ENCODE results near the gene TRIM40.

TRIM40 gene

GRCh38 chr6:30102970-30103871 is 32.7 kb upstream of the TRIM40 start:
- TF ChIP-seq GATA2 (IDR thresholded peaks at IDR 0.05; ENCODE audit: low read depth, low read length), result no peak
- TF ChIP-seq GATA3 (IDR thresholded peaks at IDR 0.05; ENCODE audit: low read depth, low read length), result no peak

- TF ChIP-seq GATA2 (IDR thresholded peaks at IDR 0.05; ENCODE audit: low read depth, low read length) (no peak), GATA3 (IDR thresholded peaks at IDR 0.05; ENCODE audit: low read depth, low read length) (no peak)
Observed at GRCh38 chr6:30103872-30104179, 32.1 kb upstream of the TRIM40 start.

- TF ChIP-seq GATA3 (IDR thresholded peaks at IDR 0.05; ENCODE audit: low read depth, low read length), result no peak
- no peak for TF ChIP-seq GATA2 (IDR thresholded peaks at IDR 0.05; ENCODE audit: low read depth, low read length)
Observed at GRCh38 chr6:30104661-30105060, 31.3 kb upstream of the TRIM40 start.

GRCh38 chr6:30111266-30111856 is 24.6 kb upstream of the TRIM40 start:
- no peak for TF ChIP-seq GATA3 (IDR thresholded peaks at IDR 0.05; ENCODE audit: low read depth, low read length)
- no peak for TF ChIP-seq GATA2 (IDR thresholded peaks at IDR 0.05; ENCODE audit: low read depth, low read length)

GRCh38 chr6:30112402-30112994 is 23.4 kb upstream of the TRIM40 start:
- TF ChIP-seq GATA3 (IDR thresholded peaks at IDR 0.05; ENCODE audit: low read depth, low read length), result no peak
- TF ChIP-seq GATA2 (IDR thresholded peaks at IDR 0.05; ENCODE audit: low read depth, low read length), result no peak

GRCh38 chr6:30113003-30113759 is 22.8 kb upstream of the TRIM40 start, which contains the start of gene TRIM31:
TSS of gene TRIM31 (minus strand) at chr6:30113090. CDS start at chr6:30112805, 285 bp downstream.
- TF ChIP-seq GATA3 (IDR thresholded peaks at IDR 0.05; ENCODE audit: low read depth, low read length), result no peak
- TF ChIP-seq GATA2 (IDR thresholded peaks at IDR 0.05; ENCODE audit: low read depth, low read length), result no peak

- TF ChIP-seq GATA3 (IDR thresholded peaks at IDR 0.05; ENCODE audit: low read depth, low read length) (no peak), GATA2 (IDR thresholded peaks at IDR 0.05; ENCODE audit: low read depth, low read length) (no peak)
Observed at GRCh38 chr6:30113841-30114240, 22.1 kb upstream of the TRIM40 start.

- TF ChIP-seq GATA2 (IDR thresholded peaks at IDR 0.05; ENCODE audit: low read depth, low read length) (no peak), GATA3 (IDR thresholded peaks at IDR 0.05; ENCODE audit: low read depth, low read length) (no peak)
Observed at GRCh38 chr6:30116724-30117123, 19.2 kb upstream of the TRIM40 start.

GRCh38 chr6:30121446-30122366 is 14.2 kb upstream of the TRIM40 start:
- TF ChIP-seq GATA2 (IDR thresholded peaks at IDR 0.05; ENCODE audit: low read depth, low read length), result no peak
- no peak for TF ChIP-seq GATA3 (IDR thresholded peaks at IDR 0.05; ENCODE audit: low read depth, low read length)

GRCh38 chr6:30122515-30122914 is 13.4 kb upstream of the TRIM40 start:
- TF ChIP-seq GATA2 (IDR thresholded peaks at IDR 0.05; ENCODE audit: low read depth, low read length) (no peak), GATA3 (IDR thresholded peaks at IDR 0.05; ENCODE audit: low read depth, low read length) (no peak)

GRCh38 chr6:30127238-30128093 is 8.5 kb upstream of the TRIM40 start:
- no peak for TF ChIP-seq GATA2 (IDR thresholded peaks at IDR 0.05; ENCODE audit: low read depth, low read length)
- TF ChIP-seq GATA3 (IDR thresholded peaks at IDR 0.05; ENCODE audit: low read depth, low read length), result no peak
